Activated CD4-positive, alpha-beta T cell treated with anti-CD3 and anti-CD28 coated beads for 48 hours (primary cell): ENCODE measurements around the gene NCS1.
"Not testable (repeated sequence)": the region's sequence is repeated elsewhere in the genome, so short reads cannot be mapped to it uniquely, and the experiment has no call there.

Experiments
- DNase-seq: peaks from one replicate; pipeline ENCODE4 v3.0.0-alpha.2; 2020

NCS1 gene

DNA sequence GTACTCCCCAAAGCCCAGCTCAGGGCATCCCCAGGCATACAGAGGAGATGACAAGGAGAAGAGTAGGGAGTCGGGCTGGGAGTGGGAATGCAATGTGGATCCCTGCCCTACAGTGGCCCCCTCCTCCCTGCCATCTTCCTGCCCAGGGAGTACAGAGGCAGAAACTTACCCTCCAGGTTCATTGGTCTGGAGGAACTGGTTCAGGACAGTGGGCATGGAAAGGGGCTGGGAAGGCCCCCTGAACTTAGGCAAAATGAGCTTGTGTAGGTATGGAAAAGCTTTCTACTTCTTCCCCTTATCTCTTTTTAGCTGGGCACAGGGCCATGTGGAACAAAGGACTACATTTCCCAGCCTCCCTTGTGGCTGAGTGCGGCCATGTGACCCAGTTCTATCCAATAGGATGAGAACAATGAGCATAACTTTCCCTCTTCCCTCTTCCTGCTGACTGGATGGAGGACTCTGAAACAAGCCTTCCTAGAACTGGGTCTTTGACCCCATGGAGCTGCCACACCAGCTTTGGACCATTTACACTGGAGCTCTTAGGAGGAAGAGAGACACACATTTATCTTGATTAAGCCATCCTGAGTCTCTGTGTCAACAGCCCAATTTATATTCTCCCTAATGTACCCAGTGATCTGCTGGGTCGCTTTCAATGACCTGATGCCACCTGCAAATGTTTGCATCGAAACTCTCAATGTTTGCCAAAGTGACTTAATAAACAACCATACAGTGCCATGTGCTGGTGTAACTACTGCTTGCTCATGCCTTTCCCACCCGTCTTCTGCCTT, 68.4 kb downstream of the NCS1 start:
- DNase-seq = peak; percentile 50

- no peak for DNase-seq
Measured at GRCh38 chr9:130241198-130241535, 69.0 kb downstream of the NCS1 start.

- DNase-seq = no peak
Measured at GRCh38 chr9:130242270-130243014, 70.2 kb downstream of the NCS1 start.

- peak; percentile 89 for DNase-seq
Measured at GRCh38 chr9:130243015-130243881, 71.0 kb downstream of the NCS1 start.

GRCh38 chr9:130243882-130244170, 71.6 kb downstream of the NCS1 start:
- no peak for DNase-seq

DNA sequence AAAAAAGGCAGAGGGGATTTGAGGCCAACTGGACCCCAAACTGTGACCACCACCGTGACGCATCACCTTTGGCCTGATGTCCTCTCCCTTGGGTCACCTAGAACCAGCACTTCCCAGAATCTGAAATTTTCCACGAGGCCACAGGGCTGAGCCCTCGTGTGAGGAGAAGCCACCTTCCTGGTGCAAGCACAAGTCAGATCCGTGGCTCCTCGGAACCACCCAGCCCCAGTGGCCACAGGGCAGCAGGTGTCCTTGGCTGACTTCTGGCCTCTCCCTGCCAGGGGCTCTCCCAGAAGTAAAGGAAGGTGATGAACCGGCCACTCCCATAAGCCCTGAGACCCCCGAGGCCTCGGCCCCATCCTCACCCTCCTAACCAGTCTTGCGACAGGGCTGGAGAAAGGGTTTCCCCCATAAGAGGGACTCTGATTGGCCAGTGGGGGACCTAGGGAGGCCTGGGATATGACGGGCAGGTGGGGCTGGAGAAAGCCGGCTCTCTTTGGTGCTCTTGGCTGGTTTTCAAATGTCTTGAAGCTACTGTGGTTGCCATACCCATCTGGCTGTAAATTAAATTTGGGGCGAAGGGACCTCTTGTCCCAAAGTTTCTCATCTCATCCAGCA, 72.5 kb downstream of the NCS1 start:
- DNase-seq = no peak

- no peak for DNase-seq
Measured at GRCh38 chr9:130245474-130245873, 73.3 kb downstream of the NCS1 start.

DNA sequence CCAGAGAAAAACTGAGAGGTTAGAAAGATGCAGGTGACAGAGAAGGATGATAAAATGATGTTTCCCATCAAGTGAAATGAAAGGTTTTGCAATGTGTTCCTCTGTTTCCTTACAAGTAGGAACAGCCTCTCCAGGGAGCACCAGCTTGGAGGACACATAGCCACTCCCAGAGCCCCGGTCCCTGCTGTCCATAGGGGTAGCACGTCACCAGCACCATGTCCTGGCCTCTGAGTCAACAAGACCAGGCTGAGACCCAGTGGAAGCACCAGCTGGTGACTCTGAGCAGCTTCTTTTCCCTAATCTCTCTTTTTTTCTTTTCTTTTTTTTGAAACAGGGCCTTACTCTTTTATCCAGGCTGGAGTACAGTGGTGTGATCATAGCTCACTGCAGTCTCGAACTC, 73.9 kb downstream of the NCS1 start:
- no peak for DNase-seq

DNA sequence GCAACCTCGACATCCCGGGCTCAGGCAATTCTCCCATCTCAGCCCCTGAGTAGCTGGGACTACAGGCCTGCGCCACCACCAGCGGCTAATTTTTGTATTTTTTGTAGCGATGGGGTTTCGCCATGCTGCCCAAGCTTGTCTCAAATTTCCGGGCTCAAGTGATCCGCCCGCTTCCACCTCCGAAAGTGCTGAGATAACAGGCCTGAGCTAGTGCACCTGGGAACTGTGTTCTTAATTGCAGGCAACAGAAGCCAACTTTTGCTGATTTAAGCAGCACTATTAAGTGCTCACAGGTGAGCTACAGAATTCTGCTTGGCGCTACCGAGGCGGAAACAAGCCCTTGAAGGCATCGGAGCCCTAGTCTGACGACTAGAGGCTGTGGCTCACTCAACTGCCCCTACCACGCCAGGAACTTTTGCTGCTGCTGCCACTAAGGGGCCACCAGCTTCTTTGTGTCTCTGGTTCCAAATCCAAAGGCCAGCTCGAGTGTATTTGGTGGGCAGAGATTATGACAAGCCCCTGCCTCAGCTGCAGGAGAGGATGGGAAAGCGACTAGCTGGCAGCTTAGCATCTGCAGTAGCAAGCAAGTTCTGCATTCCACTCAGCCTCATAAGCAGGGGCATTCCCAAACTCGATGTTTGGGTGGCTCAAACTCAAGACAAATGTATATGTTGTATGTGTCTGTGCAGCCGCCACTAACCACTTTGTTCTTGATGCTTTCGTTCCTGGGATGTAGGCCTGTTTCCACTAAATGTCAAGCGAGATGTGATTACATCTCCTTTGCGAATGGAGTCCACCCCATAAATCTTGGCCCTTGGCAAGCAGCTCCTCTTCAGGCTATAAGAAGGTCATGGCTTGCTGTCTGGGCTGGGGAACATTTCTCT, 82.8 kb downstream of the NCS1 start:
- DNase-seq = no peak

DNA sequence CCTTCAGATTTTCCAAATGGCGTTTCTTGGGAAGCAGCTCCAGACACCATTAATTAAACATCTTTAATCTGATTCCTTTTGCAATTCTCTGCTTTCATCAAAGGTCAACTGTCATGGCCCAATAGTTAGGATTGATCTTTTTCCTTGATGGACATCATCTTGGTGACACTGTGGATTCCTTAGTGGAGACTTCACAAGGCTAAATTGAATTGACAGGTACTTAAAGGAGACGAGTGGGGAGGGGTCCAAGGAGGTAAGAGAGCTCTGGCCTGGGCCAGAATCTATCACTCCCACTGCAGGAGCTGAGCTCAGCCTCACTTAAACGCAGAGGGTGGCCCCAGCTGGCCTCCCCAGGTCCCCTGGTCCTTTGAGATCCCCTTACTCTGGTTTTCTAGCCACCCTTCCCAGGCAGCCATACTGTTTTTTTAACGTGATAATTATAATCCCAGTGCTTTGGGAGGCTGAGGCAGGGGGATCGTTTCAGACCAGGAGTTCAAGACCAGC, 83.5 kb downstream of the NCS1 start:
- no peak for DNase-seq

GRCh38 chr9:130256644-130257043, 84.4 kb downstream of the NCS1 start:
- DNase-seq = no peak

GRCh38 chr9:130258137-130258536, 85.9 kb downstream of the NCS1 start:
- not testable (repeated sequence) for DNase-seq

DNA sequence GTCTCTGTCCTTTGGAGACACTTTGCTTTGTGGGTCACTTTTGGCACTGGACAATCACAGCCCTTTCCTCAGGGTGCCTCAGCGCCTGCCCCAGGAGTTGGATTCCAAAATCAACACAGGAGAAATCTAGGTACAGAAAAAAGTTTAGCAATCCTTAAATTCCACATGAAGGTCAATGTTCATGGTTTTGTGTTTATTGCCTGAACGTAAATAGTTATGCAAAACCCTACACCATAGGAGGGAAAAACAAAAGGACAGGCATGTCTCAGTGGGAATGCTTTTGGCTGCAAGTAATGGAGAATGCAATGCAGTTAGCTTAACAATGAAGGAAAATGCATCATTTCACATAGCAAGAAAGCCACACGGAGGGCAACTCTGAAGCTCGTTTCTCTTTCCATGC, 86.8 kb downstream of the NCS1 start:
- no peak for DNase-seq

DNA sequence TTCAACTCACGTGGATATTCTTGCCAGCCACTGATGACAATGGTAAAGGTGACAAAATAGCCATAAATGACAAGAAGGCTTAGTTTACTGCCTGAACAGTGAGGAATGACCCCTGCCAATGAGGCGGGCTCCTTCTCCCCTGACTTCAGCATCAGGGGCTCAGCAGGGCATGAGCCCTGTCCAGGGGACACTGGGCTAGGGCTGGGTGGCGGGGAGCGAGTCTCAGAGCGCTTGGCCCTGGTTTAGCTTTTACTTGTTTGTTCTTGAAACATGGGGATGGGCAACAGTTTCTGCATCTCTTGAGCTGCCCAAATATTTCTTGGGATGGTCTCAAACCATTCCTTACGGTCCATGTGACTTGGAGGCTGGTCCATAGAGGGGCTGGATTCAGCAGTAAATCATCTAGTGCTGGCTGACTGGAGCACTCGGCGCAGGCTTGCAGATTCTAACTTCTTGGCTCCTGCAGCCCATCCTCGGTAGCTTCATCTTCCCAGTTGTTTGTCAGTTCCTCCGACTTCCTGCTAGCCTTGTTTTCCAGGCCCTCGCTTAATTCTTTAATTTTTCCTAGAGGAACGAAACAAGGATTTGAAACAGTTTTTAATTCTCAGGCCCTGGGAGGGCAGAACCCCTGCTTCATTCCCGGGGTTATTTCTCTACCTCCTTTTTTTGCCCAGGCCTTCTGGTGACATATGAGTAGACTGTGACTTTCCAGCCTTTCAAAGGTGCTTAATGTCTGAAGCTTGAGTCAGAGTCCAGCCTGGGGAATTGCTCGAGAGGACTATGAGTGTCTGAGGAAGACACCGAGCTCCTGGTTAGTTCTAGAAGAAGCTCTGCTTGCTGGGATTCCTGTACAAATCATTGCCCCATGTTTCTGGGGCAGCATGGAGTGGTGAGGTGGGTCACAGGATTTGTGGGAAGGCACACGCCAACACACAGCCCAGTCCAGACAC, 88.9 kb downstream of the NCS1 start:
- DNase-seq = no peak

- DNase-seq = no peak
Measured at GRCh38 chr9:130262061-130262745, 90.0 kb downstream of the NCS1 start.

GRCh38 chr9:130262771-130263170, 90.6 kb downstream of the NCS1 start:
- DNase-seq = no peak

DNA sequence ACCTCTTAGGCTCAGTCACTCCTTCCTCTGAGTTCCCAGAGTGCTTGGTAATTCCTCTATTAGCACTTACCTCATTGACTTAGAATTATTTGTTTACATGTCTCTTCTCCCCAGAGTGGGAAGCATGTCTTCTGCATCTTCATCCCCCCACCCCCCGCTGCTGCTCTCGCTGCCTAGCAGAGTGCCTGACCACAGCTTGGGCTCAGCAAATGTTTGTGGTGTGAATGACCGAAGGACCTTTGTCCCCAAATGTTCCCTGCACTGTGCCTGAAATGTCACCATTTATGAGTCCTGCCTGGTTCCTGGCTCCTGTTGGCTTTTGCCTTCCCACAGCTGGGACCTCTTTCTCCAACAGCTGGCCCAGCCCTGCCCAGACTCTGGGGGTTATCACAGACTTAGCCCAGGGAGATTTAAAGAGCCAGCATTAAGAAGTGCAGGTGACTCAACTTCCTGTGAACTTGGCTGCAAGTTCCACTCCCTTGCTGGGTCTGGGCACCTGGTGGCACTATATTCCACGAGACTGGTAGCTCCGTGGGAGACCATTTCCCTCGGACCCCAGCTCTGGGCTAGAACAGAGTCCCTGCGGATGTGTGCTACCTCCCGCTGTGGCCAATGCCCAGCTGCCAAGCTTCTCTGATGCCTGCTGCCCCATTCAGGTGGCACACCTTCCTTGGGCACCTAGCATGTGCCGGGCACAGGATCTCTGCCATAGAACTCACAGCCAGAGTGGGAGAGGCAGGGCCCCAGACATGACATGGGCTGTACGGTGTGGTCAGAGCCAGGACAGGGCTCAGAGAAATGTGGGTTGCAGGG, 91.6 kb downstream of the NCS1 start:
- DNase-seq = peak; percentile 15

GRCh38 chr9:130264414-130265350, 92.5 kb downstream of the NCS1 start:
- DNase-seq = no peak
